GM13977 (cell line): ENCODE results near the gene CD6.
"Not testable (repeated sequence)": the region's sequence is repeated elsewhere in the genome, so short reads cannot be mapped to it uniquely, and the experiment has no call there.

Experiments
- DNase-seq: peaks from one replicate; pipeline ENCODE4 v3.0.0; 2012; ENCODE audit warnings: low spot score
- in situ Hi-C: fragments of 300-500 bp; cut with MboI; formaldehyde crosslinking; loops from one replicate; pipeline ENCODE4 v1.12.0; 2022; ENCODE audit warnings: low sequenced_read_pairs, low pct_unique_long_range_greater_than_20kb, mixed read lengths, inconsistent platforms; ENCODE audit not compliant: unreplicated experiment
- TF ChIP-seq, protein P1 (sequence below): IDR thresholded peaks from 2 replicates; pipeline ENCODE4 v1.5.1; 2012; ENCODE audit warnings: mild to moderate bottlenecking, control low read depth; ENCODE audit not compliant: insufficient read depth; ENCODE audit errors: extremely low read depth, missing control alignments

Gene CD6

DNA sequence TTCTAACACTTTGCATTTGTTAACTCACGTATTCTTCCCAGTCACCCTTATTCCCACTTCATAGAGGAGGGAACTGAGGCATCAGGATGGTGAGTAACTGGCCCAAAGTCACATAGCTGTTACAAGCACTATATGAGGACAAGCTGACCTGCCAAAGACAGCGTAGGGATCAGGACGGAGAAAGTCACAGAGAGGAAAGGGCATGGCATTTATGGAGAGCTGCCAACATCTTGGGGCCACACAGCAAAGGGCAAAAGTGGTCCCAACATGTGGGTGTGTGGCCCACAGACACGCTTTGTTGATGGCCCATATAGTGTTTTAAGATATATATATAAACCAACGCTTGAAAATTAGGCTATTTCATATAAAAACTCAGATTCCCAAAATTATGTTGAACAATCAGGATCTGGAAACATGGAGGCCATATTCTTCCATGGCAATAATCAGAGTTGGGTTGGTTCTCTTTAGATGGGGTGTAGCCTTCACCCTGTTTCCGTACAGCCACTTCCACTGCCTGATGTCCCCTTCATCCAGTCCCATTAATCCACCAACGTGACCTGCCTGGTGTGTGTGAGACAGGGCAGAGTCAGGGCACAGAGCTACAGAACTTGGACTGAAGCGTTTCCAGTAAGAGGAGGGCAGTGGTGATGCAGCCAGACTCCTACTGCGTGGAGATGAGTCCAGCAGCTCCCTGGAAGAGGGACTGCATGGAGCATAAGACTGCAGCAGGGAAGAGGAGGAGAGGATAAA, 90.9 kb downstream of the CD6 start:
- no peak for DNase-seq
- TF ChIP-seq, protein P1, sequence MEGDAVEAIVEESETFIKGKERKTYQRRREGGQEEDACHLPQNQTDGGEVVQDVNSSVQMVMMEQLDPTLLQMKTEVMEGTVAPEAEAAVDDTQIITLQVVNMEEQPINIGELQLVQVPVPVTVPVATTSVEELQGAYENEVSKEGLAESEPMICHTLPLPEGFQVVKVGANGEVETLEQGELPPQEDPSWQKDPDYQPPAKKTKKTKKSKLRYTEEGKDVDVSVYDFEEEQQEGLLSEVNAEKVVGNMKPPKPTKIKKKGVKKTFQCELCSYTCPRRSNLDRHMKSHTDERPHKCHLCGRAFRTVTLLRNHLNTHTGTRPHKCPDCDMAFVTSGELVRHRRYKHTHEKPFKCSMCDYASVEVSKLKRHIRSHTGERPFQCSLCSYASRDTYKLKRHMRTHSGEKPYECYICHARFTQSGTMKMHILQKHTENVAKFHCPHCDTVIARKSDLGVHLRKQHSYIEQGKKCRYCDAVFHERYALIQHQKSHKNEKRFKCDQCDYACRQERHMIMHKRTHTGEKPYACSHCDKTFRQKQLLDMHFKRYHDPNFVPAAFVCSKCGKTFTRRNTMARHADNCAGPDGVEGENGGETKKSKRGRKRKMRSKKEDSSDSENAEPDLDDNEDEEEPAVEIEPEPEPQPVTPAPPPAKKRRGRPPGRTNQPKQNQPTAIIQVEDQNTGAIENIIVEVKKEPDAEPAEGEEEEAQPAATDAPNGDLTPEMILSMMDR = no peak
- in situ Hi-C loops = no loop called here

- DNase-seq, in situ Hi-C loops: not testable (repeated sequence)
Observed at GRCh38 chr11:61065236-61065635, 93.8 kb downstream of the CD6 start.

- in situ Hi-C loops = no loop called here
- no peak for DNase-seq
- TF ChIP-seq, protein P1 = no peak
Observed at GRCh38 chr11:61065955-61066638, 94.6 kb downstream of the CD6 start.

- TF ChIP-seq, protein P1 = no peak
- no peak for DNase-seq
- in situ Hi-C loops = no loop called here
Observed at GRCh38 chr11:61066645-61067044, 95.2 kb downstream of the CD6 start.

GRCh38 chr11:61067782-61068446, 96.4 kb downstream of the CD6 start:
- in situ Hi-C loops = no loop called here
- no peak for DNase-seq
- TF ChIP-seq, protein P1 = no peak

- DNase-seq = no peak
- TF ChIP-seq, protein P1 = no peak
- in situ Hi-C loops = no loop called here
Observed at GRCh38 chr11:61068581-61068980, 97.1 kb downstream of the CD6 start.

DNA sequence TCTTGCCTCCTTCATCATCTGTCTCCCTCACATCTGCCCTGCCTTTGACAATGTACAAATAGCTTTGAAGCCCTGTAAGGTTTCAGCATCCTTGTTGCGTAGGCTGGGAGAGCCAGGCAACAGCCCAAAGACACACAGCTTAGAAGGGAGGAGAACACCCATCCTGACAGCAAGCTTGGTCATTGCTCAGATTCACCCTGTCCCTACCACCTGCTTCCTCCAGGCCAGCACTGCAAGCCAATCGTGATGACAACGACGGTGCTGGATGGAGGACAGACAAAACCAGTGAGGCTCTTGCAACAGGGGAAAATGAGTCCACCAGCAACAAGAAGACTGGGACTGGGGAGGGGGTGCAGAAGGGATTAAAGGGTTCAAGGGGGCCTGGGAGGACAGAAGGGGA, 97.9 kb downstream of the CD6 start:
- DNase-seq = no peak
- TF ChIP-seq, protein P1 = no peak
- in situ Hi-C loops = no loop called here
